Transverse colon (tissue), 4 donors: Measurements from ENCODE around the gene RUSF1. TPM values are rescaled to one million over a fixed set of nuclear protein-coding genes. Genes with fewer than 3 reads are reported as not detected.

Experiments used
- DNase-seq: peaks from one replicate; pipeline ENCODE4 v3.0.0-alpha.2; 2019
- H3K27ac ChIP-seq, 4 donors: fragments of 200-600 bp; sonication (generic); 2 replicates each; pipeline ENCODE4 v1.5.1; 2016 to 2018; ENCODE audit warnings: inconsistent platforms in 4 of 4
- H3K27me3 ChIP-seq: fragments of 200-600 bp; sonication (generic); 2 replicates; pipeline ENCODE4 v1.5.1; 2017; ENCODE audit warnings: inconsistent platforms
- H3K36me3 ChIP-seq, 4 donors: fragments of 200-600 bp; sonication (generic); 2 replicates each; pipeline ENCODE4 v1.5.1; 2017 to 2019; ENCODE audit warnings: inconsistent platforms in 4 of 4
- H3K4me1 ChIP-seq, 4 donors: fragments of 200-600 bp; sonication (generic); 2 replicates each; pipeline ENCODE4 v1.5.1; 2017 to 2020; ENCODE audit warnings: inconsistent platforms in 4 of 4
- H3K4me3 ChIP-seq, 4 donors: fragments of 200-600 bp; sonication (generic); 1 replicate in 1 of 4; 2 replicates in 3 of 4; pipeline versions ENCODE4 v1.5.1 to v1.6.1; 2017 to 2019; ENCODE audit warnings: inconsistent platforms in 4 of 4
- H3K9me3 ChIP-seq, 2 donors: fragments of 200-600 bp; sonication (generic); 2 replicates each; pipeline ENCODE4 v1.5.1; 2017 to 2019; ENCODE audit warnings: inconsistent platforms in 2 of 2
- CTCF ChIP-seq, 5 experiments: fragments of 200-600 bp in 3 of 5; fragments of 450-650 bp in 2 of 5; sonication (generic) in 3 of 5; IDR thresholded peaks; 1 replicate in 2 of 5; 2 replicates in 3 of 5; pipeline ENCODE4 v1.5.1; 2016 to 2017; ENCODE audit warnings: antibody characterized with exemption in 5 of 5, inconsistent platforms in 3 of 5, mild to moderate bottlenecking in 2 of 5, moderate library complexity in 1 of 5
- EP300 ChIP-seq: sonication (generic); formaldehyde crosslinking; IDR thresholded peaks from one replicate; pipeline ENCODE4 v1.6.1; 2017; ENCODE audit warnings: antibody characterized with exemption, low read depth
- POLR2A ChIP-seq: fragments of 450-650 bp; IDR thresholded peaks from one replicate; pipeline ENCODE4 v1.6.1; 2016; ENCODE audit warnings: antibody characterized with exemption, mild to moderate bottlenecking, moderate library complexity
- POLR2AphosphoS5 ChIP-seq, 3 donors: sonication (generic); formaldehyde crosslinking; IDR thresholded peaks; one replicate each; pipeline ENCODE4 v1.6.1; 2016; ENCODE audit warnings: antibody characterized with exemption in 3 of 3
- WGBS, 2 donors: methylation state at CpG; one replicate each; pipeline ENCODE4 v1.1.5; 2018; ENCODE audit warnings: low coverage in 1 of 2; 5-methylcytosine and 5-hydroxymethylcytosine counted together
- in situ Hi-C, 4 donors: fragments of 200-750 bp; cut with MboI; loops; one replicate each; pipeline versions ENCODE4 v1.15.0 to v1.15.1; 2017; ENCODE audit warnings: low sequenced_read_pairs in 3 of 4, low pct_ligation_motif_present in 1 of 4, low pct_unique_long_range_greater_than_20kb in 1 of 4
- intact Hi-C: fragments of 100-400 bp; cut with DNase I; formaldehyde crosslinking; loops from one replicate; pipeline ENCODE4 v1.15.1; 2023; ENCODE audit warnings: low total_unique reads
- total RNA-seq, 4 donors: library from RNA; depleted of rRNA; stranded (reverse); fragments of >200 nt; gene quantifications; one replicate each; pipeline ENCODE4 v1.1.0, GENCODE V29; 2016

RUSF1 gene
- total RNA-seq, 4 donors from 2014 or later: 49.2 to 86.5 (median 71.3) TPM

- no peak overlapping the region for H3K27ac ChIP-seq
- no peaks in the 10 kb centered on the region for H3K27me3 ChIP-seq
- WGBS, 2 donors: 72% methylated on average over 17 of the region's 17 CpGs; no CpG with 5 or more reads in 1 of the 2 donors
Measured at GRCh38 chr16:31455601-31456314, 52.4 kb downstream of the RUSF1 start.

GRCh38 chr16:31453255-31454204 is 54.7 kb downstream of the RUSF1 start:
- Histone ChIP-seq H3K4me3 (no peak overlapping the region), H3K36me3 (no peaks in the 10 kb centered on the region), H3K27me3 (no peaks in the 10 kb centered on the region), H3K4me1 (peaks cover 37 to 71% (median 60%) of the 10 kb centered on the region in 4 donors), H3K9me3 (no peaks in the 10 kb centered on the region), H3K27ac (peak overlapping the region; percentile 56 to 73 (median 67))
- DNase-seq: peak; percentile 65
- in situ Hi-C loops: loop anchor here in 2 of 4 donors (25.0 kb wide), 2 partner anchors 434 to 466 kb away; partner anchors contain the start of gene HSD3B7 (in 1 of the 2)
- intact Hi-C loops: no loop called here
- TF ChIP-seq EP300 (no peak), CTCF (IDR thresholded peaks at IDR 0.05) (no peak), POLR2A (no peak), POLR2AphosphoS5 (IDR thresholded peaks at IDR 0.05) (no peak)
- WGBS, 2 donors: 35 to 43% methylated on average over 5 to 20 of the region's 20 CpGs

More at GRCh38 chr16:31455601-31456314, 52.4 kb downstream of the RUSF1 start:
- no peak overlapping the region for H3K4me3 ChIP-seq
- no peak for DNase-seq
- TF ChIP-seq CTCF (IDR thresholded peaks at IDR 0.05): peak in 2 of 5 experiments; percentile 10 to 14
- TF ChIP-seq POLR2A: no peak
- intact Hi-C loops: no loop called here
- H3K4me1 ChIP-seq: peaks cover 44 to 79% (median 68%) of the 10 kb centered on the region in 4 donors
- in situ Hi-C loops: loop anchor here in 2 of 4 donors (25.0 kb wide), 2 partner anchors 432 to 468 kb away; partner anchors contain the start of gene HSD3B7 (in 1 of the 2)
- H3K9me3 ChIP-seq: no peaks in the 10 kb centered on the region
- no peaks in the 10 kb centered on the region for H3K36me3 ChIP-seq

GRCh38 chr16:31452631-31453106 is 55.5 kb downstream of the RUSF1 start:
- intact Hi-C loops: no loop called here
- H3K27ac ChIP-seq: peak overlapping the region; percentile 56 to 73 (median 67)
- DNase-seq: no peak
- WGBS, 2 donors: 84% methylated on average over 3 of the region's 3 CpGs; no CpG with 5 or more reads in 1 of the 2 donors
- H3K4me1 ChIP-seq: peaks cover 35 to 65% (median 53%) of the 10 kb centered on the region in 4 donors
- no peak overlapping the region for H3K4me3 ChIP-seq
- H3K36me3 ChIP-seq: no peaks in the 10 kb centered on the region
- in situ Hi-C loops: loop anchor here in 2 of 4 donors (25.0 kb wide), 2 partner anchors 435 to 465 kb away; partner anchors contain the start of gene HSD3B7 (in 1 of the 2)
- no peaks in the 10 kb centered on the region for H3K27me3 ChIP-seq
- H3K9me3 ChIP-seq: no peaks in the 10 kb centered on the region
- TF ChIP-seq EP300: no peak

GRCh38 chr16:31451681-31452351 is 56.4 kb downstream of the RUSF1 start:
- no peak for DNase-seq
- in situ Hi-C loops: loop anchor here in 2 of 4 donors (25.0 kb wide), 2 partner anchors 435 to 465 kb away; partner anchors contain the start of gene HSD3B7 (in 1 of the 2)
- peaks cover 26 to 56% (median 45%) of the 10 kb centered on the region in 4 donors for H3K4me1 ChIP-seq
- H3K27ac ChIP-seq: peak overlapping the region; percentile 56 to 73 (median 67)
- H3K27me3 ChIP-seq: no peaks in the 10 kb centered on the region
- H3K36me3 ChIP-seq: no peaks in the 10 kb centered on the region
- no peak overlapping the region for H3K4me3 ChIP-seq
- no peaks in the 10 kb centered on the region for H3K9me3 ChIP-seq
- intact Hi-C loops: no loop called here
- TF ChIP-seq CTCF (IDR thresholded peaks at IDR 0.05) (peak; percentile 39 to 67 (median 55)), EP300 (no peak), POLR2AphosphoS5 (IDR thresholded peaks at IDR 0.05) (peak in 1 of 3 donors; percentile 35), POLR2A (no peak)
- 49 to 71% methylated on average over 6 to 11 of the region's 11 CpGs for WGBS, 2 donors
